SK-N-SH treated with all-trans-retinoic acid at 6 μM for 48 hours (cell line): ENCODE measurements around the gene RXRA.

Source experiments
- ATAC-seq: fragments of 200-7000 bp; cut with Tn5 transposase; 3 replicates; pipeline ENCODE4 v1.9.1; 2020; ENCODE audit warnings: mild to moderate bottlenecking, moderate library complexity
- ARNTL ChIP-seq: fragments of 450-650 bp; formaldehyde crosslinking; IDR thresholded peaks from 2 replicates; pipeline ENCODE4 v1.5.0; 2020; ENCODE audit warnings: low read depth, mild to moderate bottlenecking, moderate library complexity, borderline replicate concordance
- BACH2 ChIP-seq: fragments of 250-450 bp; sonication (Bioruptor Pico); IDR thresholded peaks from 2 replicates; pipeline ENCODE4 v1.9.0; 2021; ENCODE audit warnings: mild to moderate bottlenecking, borderline replicate concordance
- CREB5 ChIP-seq: fragments of 250-450 bp; sonication (Bioruptor Pico); IDR thresholded peaks from 2 replicates; pipeline ENCODE4 v1.5.1; 2020; ENCODE audit warnings: low read depth, mild to moderate bottlenecking, moderate library complexity
- CSRNP3 ChIP-seq: fragments of 250-450 bp; sonication (Bioruptor Pico); IDR thresholded peaks from 2 replicates; pipeline ENCODE4 v1.5.1; 2021; ENCODE audit warnings: mild to moderate bottlenecking, moderate library complexity
- ESRRG ChIP-seq: fragments of 250-450 bp; sonication (Bioruptor Pico); IDR thresholded peaks from 2 replicates; pipeline ENCODE4 v1.6.1; 2021; ENCODE audit warnings: mild to moderate bottlenecking
- GLIS3 ChIP-seq: fragments of 250-450 bp; sonication (Bioruptor Pico); IDR thresholded peaks from 2 replicates; pipeline ENCODE4 v1.5.0; 2020; ENCODE audit warnings: mild to moderate bottlenecking, moderate library complexity
- ISL1 ChIP-seq: fragments of 250-450 bp; sonication (Bioruptor Pico); IDR thresholded peaks from 2 replicates; pipeline ENCODE4 v2.1.2; 2022; ENCODE audit warnings: mild to moderate bottlenecking, moderate library complexity
- OSR1 ChIP-seq: fragments of 250-450 bp; sonication (Bioruptor Pico); IDR thresholded peaks from 2 replicates; pipeline ENCODE4 v1.8.0; 2022; ENCODE audit warnings: moderate library complexity, mild to moderate bottlenecking, inconsistent platforms
- POU6F1 ChIP-seq: fragments of 250-450 bp; sonication (Bioruptor Pico); IDR thresholded peaks from 2 replicates; pipeline ENCODE4 v1.8.0; 2021; ENCODE audit warnings: low read depth, mild to moderate bottlenecking, moderate library complexity, borderline replicate concordance
- PPARA ChIP-seq: fragments of 250-450 bp; sonication (Bioruptor Pico); IDR thresholded peaks from 2 replicates; pipeline ENCODE4 v1.5.0; 2020; ENCODE audit warnings: mild to moderate bottlenecking, borderline replicate concordance
- RARB ChIP-seq: fragments of 250-450 bp; sonication (Bioruptor Pico); IDR thresholded peaks from 2 replicates; pipeline ENCODE4 v1.8.0; 2021; ENCODE audit warnings: mild to moderate bottlenecking, moderate library complexity
- SNAI2 ChIP-seq: fragments of 250-450 bp; sonication (Bioruptor Pico); IDR thresholded peaks from 2 replicates; pipeline ENCODE4 v1.5.0; 2020; ENCODE audit warnings: mild to moderate bottlenecking, moderate library complexity
- TCF4 ChIP-seq: fragments of 250-450 bp; sonication (Bioruptor Pico); IDR thresholded peaks from 2 replicates; pipeline ENCODE4 v1.8.0; 2021; ENCODE audit warnings: mild to moderate bottlenecking, moderate library complexity, borderline replicate concordance
- TOX ChIP-seq: fragments of 250-450 bp; sonication (Bioruptor Pico); IDR thresholded peaks from 2 replicates; pipeline ENCODE4 v1.8.0; 2021; ENCODE audit warnings: mild to moderate bottlenecking, moderate library complexity, borderline replicate concordance
- ZC3H10 ChIP-seq: fragments of 250-450 bp; sonication (Bioruptor Pico); IDR thresholded peaks from 2 replicates; pipeline ENCODE4 v1.5.1; 2021; ENCODE audit warnings: mild to moderate bottlenecking, moderate library complexity
- ZFP3 ChIP-seq: fragments of 250-450 bp; sonication (Bioruptor Pico); IDR thresholded peaks from 2 replicates; pipeline ENCODE4 v1.5.0; 2020; ENCODE audit warnings: mild to moderate bottlenecking, moderate library complexity
- ZNF565 ChIP-seq: fragments of 450-650 bp; formaldehyde crosslinking; conservative IDR thresholded peaks from 2 replicates; pipeline ENCODE4 v1.5.0; 2020; ENCODE audit warnings: low read depth, mild to moderate bottlenecking, moderate library complexity
- ZNF70 ChIP-seq: fragments of 450-650 bp; formaldehyde crosslinking; IDR thresholded peaks from 2 replicates; pipeline ENCODE4 v1.5.0; 2020; ENCODE audit warnings: mild to moderate bottlenecking, moderate library complexity
- ZNF8 ChIP-seq: fragments of 450-650 bp; formaldehyde crosslinking; IDR thresholded peaks from 2 replicates; pipeline ENCODE4 v1.5.0; 2020; ENCODE audit warnings: mild to moderate bottlenecking, moderate library complexity

RXRA gene

GRCh38 chr9:134372581-134373267, 46.5 kb downstream of the RXRA start (continued):
- no peak for TF ChIP-seq POU6F1

- TF ChIP-seq ISL1: no peak
- ATAC-seq: no peak
Observed at GRCh38 chr9:134373269-134373668, 47.0 kb downstream of the RXRA start.

GRCh38 chr9:134373953-134374300, 47.7 kb downstream of the RXRA start:
- no peak for TF ChIP-seq ESRRG (CRISPR knock-in tag)
- TF ChIP-seq BACH2: no peak
- no peak for TF ChIP-seq ZNF565
- ATAC-seq: no peak

GRCh38 chr9:134374301-134375010, 48.2 kb downstream of the RXRA start:
- no peak for ATAC-seq
- TF ChIP-seq ZNF565 (no peak), ZNF70 (CRISPR knock-in tag) (peak; percentile 48; the same call in 1 of the 2 replicates)

GRCh38 chr9:134375011-134375390, 48.7 kb downstream of the RXRA start:
- no peak for ATAC-seq
- TF ChIP-seq TCF4 (CRISPR knock-in tag) (no peak), ISL1 (no peak)

- ATAC-seq: peak; percentile 14; the same call in 2 of the 3 replicates
- TF ChIP-seq ISL1 (no peak), CSRNP3 (CRISPR knock-in tag) (no peak), SNAI2 (CRISPR knock-in tag) (no peak), CREB5 (CRISPR knock-in tag) (no peak), ARNTL (CRISPR knock-in tag) (no peak)
Observed at GRCh38 chr9:134375430-134376385, 49.5 kb downstream of the RXRA start.

GRCh38 chr9:134376386-134377142, 50.3 kb downstream of the RXRA start:
- TF ChIP-seq BACH2 (no peak), ZNF8 (CRISPR knock-in tag) (no peak), SNAI2 (CRISPR knock-in tag) (no peak), ZNF70 (CRISPR knock-in tag) (no peak), CSRNP3 (CRISPR knock-in tag) (no peak), OSR1 (CRISPR knock-in tag) (no peak), GLIS3 (CRISPR knock-in tag) (no peak), RARB (CRISPR knock-in tag) (no peak), ZC3H10 (CRISPR knock-in tag) (no peak), ZFP3 (CRISPR knock-in tag) (no peak), CREB5 (CRISPR knock-in tag) (no peak), PPARA (CRISPR knock-in tag) (no peak), ISL1 (no peak), TOX (CRISPR knock-in tag) (no peak), POU6F1 (no peak)
- ATAC-seq: no peak
